IMR-90 (cell line): ENCODE results near the gene CEP126. TPM values are rescaled to one million over a fixed set of nuclear protein-coding genes. Genes with fewer than 3 reads are reported as not detected.

Experiments used
- ATAC-seq: fragments of 200-7000 bp; cut with Tn5 transposase; 2 replicates; pipeline ENCODE4 v1.9.1; 2020; ENCODE audit warnings: low read depth, mild to moderate bottlenecking, moderate library complexity
- BruUV-seq: library from RNA; stranded (reverse); fragments of 400-500 nt; replicated peaks from 2 replicates; lab custom pipeline; 2021; lab: Mats Ljungman, UMichigan
- CTCF ChIA-PET: fragments of 300-600 bp; formaldehyde crosslinking; extraction: SDS; loops from one replicate; lab custom pipeline; 2021; ENCODE audit warnings: antibody characterized with exemption; lab: Yijun Ruan, JAX
- POLR2A ChIA-PET: fragments of 300-600 bp; sonication (Branson Sonifier 250); formaldehyde crosslinking; loops from one replicate; lab custom pipeline; 2022; ENCODE audit warnings: antibody characterized with exemption; ENCODE audit not compliant: unreplicated experiment; lab: Charles Lee
- DNase-seq: peaks from one replicate; pipeline ENCODE4 v3.0.0; 2013
- H2AFZ ChIP-seq: replicated peaks from 2 replicates; pipeline ENCODE3; 2013; ENCODE audit warnings: low read length, mild to moderate bottlenecking; ENCODE audit not compliant: poor library complexity
- H2AK5ac ChIP-seq: 2 replicates; pipeline ENCODE4 v1.6.1; 2013; ENCODE audit warnings: low read depth, low read length, inconsistent platforms
- H2AK9ac ChIP-seq: replicated peaks from 2 replicates; pipeline ENCODE3; 2013; ENCODE audit warnings: mild to moderate bottlenecking, low read depth, low read length, moderate library complexity; ENCODE audit not compliant: poor library complexity
- H2BK120ac ChIP-seq: 2 replicates; pipeline ENCODE4 v1.6.1; 2013; ENCODE audit warnings: low read depth, low read length, inconsistent platforms
- H2BK15ac ChIP-seq: 3 replicates; pipeline ENCODE4 v1.6.1; 2013; ENCODE audit warnings: low read depth, low read length, inconsistent platforms
- H2BK20ac ChIP-seq: 2 replicates; pipeline ENCODE4 v1.6.1; 2013; ENCODE audit warnings: low read depth, mild to moderate bottlenecking, inconsistent platforms, low read length, moderate library complexity
- H2BK5ac ChIP-seq: 2 replicates; pipeline ENCODE4 v1.6.1; 2013; ENCODE audit warnings: mild to moderate bottlenecking, low read depth, low read length, inconsistent platforms; ENCODE audit not compliant: poor library complexity, severe bottlenecking
- H3K14ac ChIP-seq: replicated peaks from 2 replicates; pipeline ENCODE4 v1.6.1; 2013; ENCODE audit warnings: low read depth, low read length, inconsistent platforms
- H3K18ac ChIP-seq: 2 replicates; pipeline ENCODE4 v1.6.1; 2013; ENCODE audit warnings: low read depth, low read length, control low read depth
- H3K23ac ChIP-seq: 2 replicates; pipeline ENCODE4 v1.6.1; 2013; ENCODE audit warnings: low read depth, low read length, inconsistent platforms
- H3K27ac ChIP-seq: 2 replicates; pipeline ENCODE4 v1.5.1; 2013; ENCODE audit warnings: mild to moderate bottlenecking, control low read depth, low read length; ENCODE audit not compliant: insufficient read depth
- H3K27me3 ChIP-seq: 2 replicates; pipeline ENCODE4 v1.6.1; 2013; ENCODE audit warnings: low read length; ENCODE audit not compliant: control insufficient read depth, insufficient read depth
- H3K36me3 ChIP-seq: 2 replicates; pipeline ENCODE4 v1.6.1; 2013; ENCODE audit warnings: low read length, mixed read lengths; ENCODE audit not compliant: control insufficient read depth, insufficient read depth
- H3K4ac ChIP-seq: 2 replicates; pipeline ENCODE4 v1.6.1; 2013; ENCODE audit warnings: low read depth, low read length, inconsistent platforms
- H3K4me1 ChIP-seq: 2 replicates; pipeline ENCODE4 v1.6.1; 2013; ENCODE audit warnings: low read length, mixed read lengths; ENCODE audit not compliant: control insufficient read depth, insufficient read depth
- H3K4me2 ChIP-seq: 2 replicates; pipeline ENCODE4 v1.6.1; 2013; ENCODE audit warnings: low read depth, mild to moderate bottlenecking, control low read depth, low read length, moderate library complexity
- H3K4me3 ChIP-seq: 2 replicates; pipeline ENCODE4 v1.5.1; 2013; ENCODE audit warnings: low read depth, mild to moderate bottlenecking, control low read depth, low read length, moderate library complexity; ENCODE audit not compliant: insufficient read depth
- H3K56ac ChIP-seq: 2 replicates; pipeline ENCODE4 v1.6.1; 2013; ENCODE audit warnings: low read length, inconsistent platforms; ENCODE audit not compliant: insufficient read depth; ENCODE audit errors: extremely low read depth
- H3K79me1 ChIP-seq, 2 experiments: 2 replicates each; pipeline ENCODE4 v1.6.1; 2013; ENCODE audit warnings: low read length in 2 of 2, inconsistent platforms in 1 of 2, low read depth in 1 of 2
- H3K9ac ChIP-seq: 2 replicates; pipeline ENCODE4 v1.6.1; 2013; ENCODE audit warnings: low read depth, low read length, control low read depth
- H3K9me1 ChIP-seq: 2 replicates; pipeline ENCODE4 v1.6.1; 2013; ENCODE audit warnings: low read length, inconsistent platforms; ENCODE audit not compliant: insufficient read depth
- H3K9me3 ChIP-seq: 2 replicates; pipeline ENCODE4 v1.6.1; 2013; ENCODE audit warnings: low read length; ENCODE audit not compliant: control insufficient read depth, insufficient read depth
- H4K20me1 ChIP-seq: 2 replicates; pipeline ENCODE4 v1.6.1; 2013; ENCODE audit warnings: low read length, inconsistent platforms; ENCODE audit not compliant: insufficient read depth
- H4K5ac ChIP-seq: 2 replicates; pipeline ENCODE4 v1.6.1; 2013; ENCODE audit warnings: mild to moderate bottlenecking, low read depth, low read length, control low read depth
- H4K8ac ChIP-seq, 2 experiments: 2 replicates each; pipeline ENCODE4 v1.6.1; 2013; ENCODE audit warnings: low read depth in 2 of 2, low read length in 2 of 2, control low read depth in 1 of 2, inconsistent platforms in 1 of 2
- H4K91ac ChIP-seq: 2 replicates; pipeline ENCODE4 v1.6.1; 2013; ENCODE audit warnings: low read depth, low read length, inconsistent platforms; ENCODE audit not compliant: insufficient read depth
- BHLHE40 ChIP-seq: fragments of 150-350 bp; IDR thresholded peaks from 2 replicates; pipeline ENCODE4 v1.6.1; 2016; ENCODE audit warnings: mild to moderate bottlenecking, low read depth, low read length
- CEBPB ChIP-seq: IDR thresholded peaks from 2 replicates; pipeline ENCODE4 v1.6.1; 2012; ENCODE audit warnings: low read depth, low read length, improper control_type of control experiment
- CHD1 ChIP-seq: IDR thresholded peaks from 2 replicates; pipeline ENCODE4 v1.6.1; 2012; ENCODE audit warnings: low read depth, low read length, improper control_type of control experiment
- CTCF ChIP-seq: conservative IDR thresholded peaks from 2 replicates; pipeline ENCODE4 v1.5.1; 2012; ENCODE audit warnings: mild to moderate bottlenecking, low read depth, low read length, improper control_type of control experiment
- FOS ChIP-seq: fragments of 150-350 bp; IDR thresholded peaks from 2 replicates; pipeline ENCODE4 v1.6.1; 2016; ENCODE audit warnings: low read depth, low read length
- MAFK ChIP-seq: IDR thresholded peaks from 2 replicates; pipeline ENCODE4 v1.6.1; 2012; ENCODE audit warnings: low read depth, low read length, improper control_type of control experiment
- MAZ ChIP-seq: IDR thresholded peaks from 2 replicates; pipeline ENCODE4 v1.6.1; 2012; ENCODE audit warnings: low read depth, mild to moderate bottlenecking, low read length, improper control_type of control experiment, moderate library complexity, borderline replicate concordance
- MXI1 ChIP-seq: IDR thresholded peaks from 2 replicates; pipeline ENCODE4 v1.6.1; 2012; ENCODE audit warnings: low read depth, mild to moderate bottlenecking, low read length, moderate library complexity, borderline replicate concordance
- NFE2L2 ChIP-seq: fragments of 150-350 bp; IDR thresholded peaks from 2 replicates; pipeline ENCODE4 v1.6.1; 2016; ENCODE audit warnings: low read depth, mild to moderate bottlenecking, low read length
- POLR2A ChIP-seq: IDR thresholded peaks from 2 replicates; pipeline ENCODE4 v1.6.1; 2012; ENCODE audit warnings: mild to moderate bottlenecking, low read depth, low read length
- RAD21 ChIP-seq: IDR thresholded peaks from 2 replicates; pipeline ENCODE4 v1.6.1; 2012; ENCODE audit warnings: low read length, improper control_type of control experiment
- RCOR1 ChIP-seq: IDR thresholded peaks from 2 replicates; pipeline ENCODE4 v1.6.1; 2012; ENCODE audit warnings: mild to moderate bottlenecking, low read length, improper control_type of control experiment; ENCODE audit not compliant: insufficient replicate concordance
- RFX5 ChIP-seq: IDR thresholded peaks from 2 replicates; pipeline ENCODE4 v1.8.0; 2012; ENCODE audit warnings: low read depth, mild to moderate bottlenecking, low read length, moderate library complexity
- SMC3 ChIP-seq: fragments of 150-350 bp; IDR thresholded peaks from 2 replicates; pipeline ENCODE4 v1.6.1; 2016; ENCODE audit warnings: low read depth, mild to moderate bottlenecking, antibody characterized with exemption, low read length, moderate library complexity
- dilution Hi-C: fragments of 300-500 bp; cut with HindIII; formaldehyde crosslinking; loops from one replicate; pipeline ENCODE4 v1.14.3; 2018; ENCODE audit warnings: low sequenced_read_pairs; ENCODE audit not compliant: unreplicated experiment
- in situ Hi-C: fragments of 300-500 bp; cut with MboI; formaldehyde crosslinking; loops from 3 replicates; pipeline ENCODE4 v1.14.3; 2019; ENCODE audit warnings: low sequenced_read_pairs, inconsistent platforms, mixed read lengths
- intact Hi-C: fragments of 100-400 bp; cut with micrococcal nuclease; formaldehyde crosslinking; loops from 2 replicates; pipeline ENCODE4 v1.10.0; 2022
- polyA plus RNA-seq, 3 experiments: library from polyadenylated mRNA; depleted of rRNA; stranded (reverse); fragments of >200 nt; gene quantifications; 2 replicates each; pipeline ENCODE4 v1.2.3, GENCODE V29; 2012; ENCODE audit warnings: low replicate concordance in 1 of 3
- total RNA-seq: library from RNA; depleted of rRNA; stranded (reverse); fragments of >200 nt; gene quantifications from 2 replicates; pipeline ENCODE4 v1.2.3, GENCODE V29; 2012
- TF ChIP-seq, protein P1 (sequence below): fragments of 150-350 bp; IDR thresholded peaks from 2 replicates; pipeline ENCODE4 v1.6.1; 2017; ENCODE audit warnings: mild to moderate bottlenecking, antibody characterized with exemption, low read length, low read depth
- TF ChIP-seq, protein P2 (sequence below): fragments of 150-350 bp; IDR thresholded peaks from 2 replicates; pipeline ENCODE4 v1.6.1; 2016; ENCODE audit warnings: low read depth, mild to moderate bottlenecking, low read length, moderate library complexity, borderline replicate concordance

Gene CEP126
- total and polyA plus RNA-seq, 2 of the 4 experiments (the other 2 are of a cell fraction): 0.72 to 1.4 TPM

- Histone ChIP-seq H2AK9ac (no peak overlapping the region), H3K4me2 (no peak overlapping the region), H2BK15ac (no peak overlapping the region), H2AK5ac (no peak overlapping the region), H3K4ac (no peak overlapping the region), H2BK120ac (no peak overlapping the region), H4K5ac (no peak overlapping the region), H2BK20ac (no peak overlapping the region), H3K36me3 (no peaks in the 10 kb centered on the region), H4K91ac (no peak overlapping the region), H3K18ac (no peak overlapping the region), H3K9me1 (peaks cover 2% of the 10 kb centered on the region; the same call in 1 of the 2 replicates), H3K4me1 (peaks cover 8% of the 10 kb centered on the region), H3K56ac (no peak overlapping the region), H4K20me1 (no peaks in the 10 kb centered on the region), H3K27ac (no peak overlapping the region), H3K27me3 (no peaks in the 10 kb centered on the region), H3K14ac (no peak overlapping the region), H3K9ac (no peak overlapping the region), H3K23ac (no peak overlapping the region), H4K8ac (no peak overlapping the region), H3K4me3 (no peak overlapping the region), H3K79me1 (peaks cover 0 to 5% of the 10 kb centered on the region in 2 experiments; a peak in 1 of 4 replicates), H3K9me3 (no peaks in the 10 kb centered on the region), H2BK5ac (no peak overlapping the region), H2AFZ (no peak overlapping the region)
- DNase-seq: no peak
- no peak for TF ChIP-seq MAZ
- TF ChIP-seq, protein P1, sequence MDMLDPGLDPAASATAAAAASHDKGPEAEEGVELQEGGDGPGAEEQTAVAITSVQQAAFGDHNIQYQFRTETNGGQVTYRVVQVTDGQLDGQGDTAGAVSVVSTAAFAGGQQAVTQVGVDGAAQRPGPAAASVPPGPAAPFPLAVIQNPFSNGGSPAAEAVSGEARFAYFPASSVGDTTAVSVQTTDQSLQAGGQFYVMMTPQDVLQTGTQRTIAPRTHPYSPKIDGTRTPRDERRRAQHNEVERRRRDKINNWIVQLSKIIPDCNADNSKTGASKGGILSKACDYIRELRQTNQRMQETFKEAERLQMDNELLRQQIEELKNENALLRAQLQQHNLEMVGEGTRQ: no peak
- TF ChIP-seq NFE2L2: no peak
- TF ChIP-seq, protein P2, sequence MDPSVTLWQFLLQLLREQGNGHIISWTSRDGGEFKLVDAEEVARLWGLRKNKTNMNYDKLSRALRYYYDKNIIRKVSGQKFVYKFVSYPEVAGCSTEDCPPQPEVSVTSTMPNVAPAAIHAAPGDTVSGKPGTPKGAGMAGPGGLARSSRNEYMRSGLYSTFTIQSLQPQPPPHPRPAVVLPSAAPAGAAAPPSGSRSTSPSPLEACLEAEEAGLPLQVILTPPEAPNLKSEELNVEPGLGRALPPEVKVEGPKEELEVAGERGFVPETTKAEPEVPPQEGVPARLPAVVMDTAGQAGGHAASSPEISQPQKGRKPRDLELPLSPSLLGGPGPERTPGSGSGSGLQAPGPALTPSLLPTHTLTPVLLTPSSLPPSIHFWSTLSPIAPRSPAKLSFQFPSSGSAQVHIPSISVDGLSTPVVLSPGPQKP: no peak
- no peak for TF ChIP-seq CTCF
- no peak for TF ChIP-seq RAD21
- TF ChIP-seq CEBPB: no peak
- TF ChIP-seq RFX5: no peak
- TF ChIP-seq RCOR1: no peak
- TF ChIP-seq FOS: no peak
- no peak for TF ChIP-seq SMC3
- no peak for TF ChIP-seq CHD1
- no peak for TF ChIP-seq MXI1
- TF ChIP-seq MAFK: no peak
- TF ChIP-seq BHLHE40: no peak
- TF ChIP-seq POLR2A: no peak
- intact Hi-C loops: loop anchor here (5.0 kb wide), 1 partner anchor 90 kb away; no protein-coding TSS in a partner anchor
- BruUV-seq: no TSS peak
- dilution Hi-C loops: no loop called here
- no peak for ATAC-seq
- in situ Hi-C loops: no loop called here
- CTCF ChIA-PET: no interaction called here
- POLR2A ChIA-PET: no interaction called here
Observed at GRCh38 chr11:101917226-101917625, 2.4 kb downstream of the CEP126 start.
